K562 (cell line): ENCODE data around the gene CEP250.

Source experiments
- E2F6 ChIP-seq, 2 experiments: IDR thresholded peaks; 2 replicates each; pipeline ENCODE4 v1.6.1; 2011; ENCODE audit warnings: borderline replicate concordance in 1 of 2, control low read depth in 1 of 2, low read depth in 1 of 2, low read length in 1 of 2, mild to moderate bottlenecking in 1 of 2, mixed read lengths in 1 of 2, moderate library complexity in 1 of 2; ENCODE audit not compliant: insufficient read depth in 1 of 2, insufficient read length in 1 of 2, poor library complexity in 1 of 2, severe bottlenecking in 1 of 2; ENCODE audit errors: extremely low read depth in 1 of 2
- HCFC1 ChIP-seq: IDR thresholded peaks from 2 replicates; pipeline ENCODE4 v1.6.1; 2012; ENCODE audit warnings: low read depth, low read length, improper control_type of control experiment
- JUND ChIP-seq, 2 experiments: IDR thresholded peaks; 2 replicates in 1 of 2; 3 replicates in 1 of 2; pipeline ENCODE4 v1.6.1; 2011; ENCODE audit warnings: borderline replicate concordance in 2 of 2, low read depth in 2 of 2, low read length in 2 of 2, improper control_type of control experiment in 1 of 2, missing biosample characterization in 1 of 2, missing genetic modification characterization in 1 of 2, missing genetic modification reagents in 1 of 2
- YY1 ChIP-seq, 3 experiments: IDR thresholded peaks; 2 replicates each; pipeline ENCODE4 v1.6.1; 2011; ENCODE audit warnings: low read length in 2 of 3, mild to moderate bottlenecking in 2 of 3, moderate library complexity in 2 of 3, borderline replicate concordance in 1 of 3, control low read depth in 1 of 3, low read depth in 1 of 3; ENCODE audit not compliant: insufficient read depth in 3 of 3, insufficient replicate concordance in 2 of 3, control insufficient read depth in 1 of 3, insufficient read length in 1 of 3; ENCODE audit errors: extremely low read depth in 1 of 3
- ZNF311 ChIP-seq: fragments of 250-450 bp; sonication (Bioruptor Pico); IDR thresholded peaks from 2 replicates; pipeline ENCODE4 v1.4.0; 2020; ENCODE audit warnings: mild to moderate bottlenecking, moderate library complexity
- ZZZ3 ChIP-seq: fragments of 450-650 bp; IDR thresholded peaks from 2 replicates; pipeline ENCODE4 v1.6.1; 2016; ENCODE audit warnings: antibody characterized with exemption, mild to moderate bottlenecking, moderate library complexity
- TF ChIP-seq, protein P1 (sequence below), 3 experiments: IDR thresholded peaks in 2 of 3; conservative IDR thresholded peaks in 1 of 3; 2 replicates each; pipeline ENCODE4 v1.5.1; 2011 to 2012; ENCODE audit warnings: low read length in 3 of 3, mild to moderate bottlenecking in 3 of 3, control low read depth in 2 of 3, improper control_type of control experiment in 1 of 3, inconsistent platforms in 1 of 3, low read depth in 1 of 3, mixed read lengths in 1 of 3, moderate library complexity in 1 of 3; ENCODE audit not compliant: insufficient read depth in 2 of 3

DNA sequence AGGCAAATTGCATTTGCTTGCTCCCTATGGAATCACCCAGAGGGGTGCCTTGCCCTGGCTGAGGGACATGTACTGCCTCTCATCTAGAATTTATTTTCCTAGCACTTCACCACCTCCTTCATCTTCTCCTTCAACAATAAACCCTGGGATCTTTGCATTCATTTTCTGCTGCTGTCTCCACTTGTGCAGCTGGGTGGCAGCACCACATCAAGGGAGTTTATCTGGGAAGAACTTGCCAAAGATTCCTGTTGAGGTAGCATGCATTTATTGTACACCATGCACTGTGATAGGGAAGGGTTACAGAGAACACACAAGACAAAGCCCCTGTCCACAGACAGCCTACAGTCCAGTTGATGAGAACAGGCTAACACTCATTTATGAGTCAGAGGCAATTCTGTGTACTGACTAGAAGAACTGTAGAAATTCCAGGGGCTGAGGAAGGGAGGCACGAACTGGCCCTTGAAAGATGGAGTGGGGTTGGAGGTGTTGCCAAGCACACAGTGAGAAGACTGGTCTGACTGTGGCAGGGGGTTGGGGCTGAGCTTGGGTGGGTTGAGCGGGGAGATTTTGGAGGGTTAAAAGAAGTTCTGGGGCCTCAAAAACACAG, 56.5 kb downstream of the CEP250 start:
- TF ChIP-seq YY1 (IDR thresholded peaks at IDR 0.05; ENCODE audit: borderline replicate concordance in 1 of 3, control insufficient read depth in 1 of 3, extremely low read depth in 1 of 3, insufficient read depth in 3 of 3, insufficient read length in 1 of 3, insufficient replicate concordance in 2 of 3, low read depth in 1 of 3, low read length in 2 of 3), result no peak
- TF ChIP-seq, protein P1, sequence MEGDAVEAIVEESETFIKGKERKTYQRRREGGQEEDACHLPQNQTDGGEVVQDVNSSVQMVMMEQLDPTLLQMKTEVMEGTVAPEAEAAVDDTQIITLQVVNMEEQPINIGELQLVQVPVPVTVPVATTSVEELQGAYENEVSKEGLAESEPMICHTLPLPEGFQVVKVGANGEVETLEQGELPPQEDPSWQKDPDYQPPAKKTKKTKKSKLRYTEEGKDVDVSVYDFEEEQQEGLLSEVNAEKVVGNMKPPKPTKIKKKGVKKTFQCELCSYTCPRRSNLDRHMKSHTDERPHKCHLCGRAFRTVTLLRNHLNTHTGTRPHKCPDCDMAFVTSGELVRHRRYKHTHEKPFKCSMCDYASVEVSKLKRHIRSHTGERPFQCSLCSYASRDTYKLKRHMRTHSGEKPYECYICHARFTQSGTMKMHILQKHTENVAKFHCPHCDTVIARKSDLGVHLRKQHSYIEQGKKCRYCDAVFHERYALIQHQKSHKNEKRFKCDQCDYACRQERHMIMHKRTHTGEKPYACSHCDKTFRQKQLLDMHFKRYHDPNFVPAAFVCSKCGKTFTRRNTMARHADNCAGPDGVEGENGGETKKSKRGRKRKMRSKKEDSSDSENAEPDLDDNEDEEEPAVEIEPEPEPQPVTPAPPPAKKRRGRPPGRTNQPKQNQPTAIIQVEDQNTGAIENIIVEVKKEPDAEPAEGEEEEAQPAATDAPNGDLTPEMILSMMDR (IDR thresholded peaks at IDR 0.05 in 2 of 3, conservative IDR thresholded peaks at IDR 0.05 in 1 of 3; ENCODE audit: insufficient read depth in 2 of 3, low read depth in 1 of 3, low read length in 3 of 3), result peak; percentile 62 to 87 (median 81)
- no peak for TF ChIP-seq E2F6 (IDR thresholded peaks at IDR 0.05; ENCODE audit: borderline replicate concordance in 1 of 2, extremely low read depth in 1 of 2, insufficient read depth in 1 of 2, insufficient read length in 1 of 2, low read depth in 1 of 2, low read length in 1 of 2, poor library complexity in 1 of 2, severe bottlenecking in 1 of 2)
- TF ChIP-seq HCFC1, result no peak
- TF ChIP-seq ZZZ3, result no peak
- TF ChIP-seq ZNF311 (CRISPR knock-in tag), result no peak
- TF ChIP-seq JUND (IDR thresholded peaks at IDR 0.05; ENCODE audit: borderline replicate concordance, low read depth, low read length), result no peak
- TF ChIP-seq JUND (tag; IDR thresholded peaks at IDR 0.05; ENCODE audit: borderline replicate concordance, low read depth, low read length), result no peak
